ENCODE results near the gene CELF5. TPM values are rescaled to one million over a fixed set of nuclear protein-coding genes. Genes with fewer than 3 reads are reported as not detected.

The CELF5 gene
- total and polyA plus RNA-seq, 9 of the 15 experiments (the other 6 are each of a cell fraction or from before 2014, with no cell fraction given) = 0.01 to 0.56 (median 0.22) TPM

DNA sequence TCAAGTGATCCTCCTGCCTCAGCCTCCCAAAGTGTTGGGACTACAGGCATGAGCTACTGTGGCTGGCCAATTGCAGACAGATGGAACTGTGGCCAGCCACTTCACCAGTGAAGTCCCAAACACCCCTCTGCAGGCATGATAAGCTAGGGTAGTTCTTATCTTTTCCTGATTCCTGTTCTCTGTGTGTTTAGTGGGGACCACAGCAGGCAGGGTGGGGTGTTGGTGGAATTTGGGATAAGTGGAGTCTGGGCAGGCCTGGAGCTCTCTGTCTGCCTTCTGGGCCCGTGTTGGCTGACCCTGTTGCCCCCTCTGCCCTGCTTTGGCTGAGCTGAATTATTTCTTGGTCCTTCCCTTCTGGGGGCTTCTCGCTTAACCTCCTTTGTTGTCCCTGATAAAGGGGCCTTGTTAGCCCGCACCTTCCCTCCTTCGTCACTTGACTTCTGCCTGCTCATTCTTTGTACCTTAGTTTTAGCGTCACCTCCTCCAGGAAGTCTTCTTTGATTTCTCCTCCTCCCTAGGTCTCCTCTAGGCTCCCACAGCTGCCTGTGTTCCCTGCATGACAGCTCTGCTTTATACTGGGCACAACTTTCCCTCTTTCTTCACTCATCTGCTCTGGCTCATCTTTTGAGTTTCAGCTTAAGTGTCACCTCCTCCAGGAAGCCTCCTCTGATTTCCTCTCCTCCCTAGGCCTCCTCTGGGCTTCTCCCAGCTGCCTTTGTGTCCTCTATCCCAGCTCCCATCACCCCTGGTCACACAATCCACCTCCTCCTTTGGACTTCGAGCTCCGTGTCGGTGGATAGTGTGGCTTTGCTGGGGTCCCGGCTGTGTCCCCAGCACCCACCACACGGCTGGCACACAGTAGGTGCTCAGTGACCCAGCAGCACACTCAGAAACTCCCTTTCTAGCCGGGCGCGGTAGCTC lies 40.5 kb upstream of the CELF5 start (continued):
- TF ChIP-seq, protein P1, sequence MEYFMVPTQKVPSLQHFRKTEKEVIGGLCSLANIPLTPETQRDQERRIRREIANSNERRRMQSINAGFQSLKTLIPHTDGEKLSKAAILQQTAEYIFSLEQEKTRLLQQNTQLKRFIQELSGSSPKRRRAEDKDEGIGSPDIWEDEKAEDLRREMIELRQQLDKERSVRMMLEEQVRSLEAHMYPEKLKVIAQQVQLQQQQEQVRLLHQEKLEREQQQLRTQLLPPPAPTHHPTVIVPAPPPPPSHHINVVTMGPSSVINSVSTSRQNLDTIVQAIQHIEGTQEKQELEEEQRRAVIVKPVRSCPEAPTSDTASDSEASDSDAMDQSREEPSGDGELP (CRISPR knock-in tag; IDR thresholded peaks at IDR 0.05; ENCODE audit: borderline replicate concordance) = no peak; the same call in 1 of the 2 replicates
- TF ChIP-seq HNRNPL (IDR thresholded peaks at IDR 0.05; ENCODE audit: low read depth, low read length) (no peak), ZNF431 (CRISPR knock-in tag; IDR thresholded peaks at IDR 0.05) (no peak), SP1 (CRISPR knock-in tag; IDR thresholded peaks at IDR 0.05) (no peak; the same call in none of the 2 replicates), FOS (IDR thresholded peaks at IDR 0.05; ENCODE audit: extremely low read depth, insufficient read length) (no peak), NCOR1 (IDR thresholded peaks at IDR 0.05) (peak; percentile 79), ZNF146 (CRISPR knock-in tag; IDR thresholded peaks at IDR 0.05; ENCODE audit: unreplicated experiment) (no peak), LARP7 (IDR thresholded peaks at IDR 0.05) (0 out of 2 replicates have a peak, but pooled peaks have one; percentile 70), TBP (optimal IDR thresholded peaks at IDR 0.05; ENCODE audit: low read depth, low read length) (no peak), TRIM28 (IDR thresholded peaks at IDR 0.05) (no peak), SMARCA4 (IDR thresholded peaks at IDR 0.05) (peak; percentile 70), RUNX1 (IDR thresholded peaks at IDR 0.05; ENCODE audit: low read depth) (no peak), EZH2 (IDR thresholded peaks at IDR 0.05; ENCODE audit: borderline replicate concordance, low read depth, low read length) (no peak)
- TF ChIP-seq, protein P2, sequence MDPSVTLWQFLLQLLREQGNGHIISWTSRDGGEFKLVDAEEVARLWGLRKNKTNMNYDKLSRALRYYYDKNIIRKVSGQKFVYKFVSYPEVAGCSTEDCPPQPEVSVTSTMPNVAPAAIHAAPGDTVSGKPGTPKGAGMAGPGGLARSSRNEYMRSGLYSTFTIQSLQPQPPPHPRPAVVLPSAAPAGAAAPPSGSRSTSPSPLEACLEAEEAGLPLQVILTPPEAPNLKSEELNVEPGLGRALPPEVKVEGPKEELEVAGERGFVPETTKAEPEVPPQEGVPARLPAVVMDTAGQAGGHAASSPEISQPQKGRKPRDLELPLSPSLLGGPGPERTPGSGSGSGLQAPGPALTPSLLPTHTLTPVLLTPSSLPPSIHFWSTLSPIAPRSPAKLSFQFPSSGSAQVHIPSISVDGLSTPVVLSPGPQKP (CRISPR knock-in tag; IDR thresholded peaks at IDR 0.05) = no peak
- TF ChIP-seq, protein P3, sequence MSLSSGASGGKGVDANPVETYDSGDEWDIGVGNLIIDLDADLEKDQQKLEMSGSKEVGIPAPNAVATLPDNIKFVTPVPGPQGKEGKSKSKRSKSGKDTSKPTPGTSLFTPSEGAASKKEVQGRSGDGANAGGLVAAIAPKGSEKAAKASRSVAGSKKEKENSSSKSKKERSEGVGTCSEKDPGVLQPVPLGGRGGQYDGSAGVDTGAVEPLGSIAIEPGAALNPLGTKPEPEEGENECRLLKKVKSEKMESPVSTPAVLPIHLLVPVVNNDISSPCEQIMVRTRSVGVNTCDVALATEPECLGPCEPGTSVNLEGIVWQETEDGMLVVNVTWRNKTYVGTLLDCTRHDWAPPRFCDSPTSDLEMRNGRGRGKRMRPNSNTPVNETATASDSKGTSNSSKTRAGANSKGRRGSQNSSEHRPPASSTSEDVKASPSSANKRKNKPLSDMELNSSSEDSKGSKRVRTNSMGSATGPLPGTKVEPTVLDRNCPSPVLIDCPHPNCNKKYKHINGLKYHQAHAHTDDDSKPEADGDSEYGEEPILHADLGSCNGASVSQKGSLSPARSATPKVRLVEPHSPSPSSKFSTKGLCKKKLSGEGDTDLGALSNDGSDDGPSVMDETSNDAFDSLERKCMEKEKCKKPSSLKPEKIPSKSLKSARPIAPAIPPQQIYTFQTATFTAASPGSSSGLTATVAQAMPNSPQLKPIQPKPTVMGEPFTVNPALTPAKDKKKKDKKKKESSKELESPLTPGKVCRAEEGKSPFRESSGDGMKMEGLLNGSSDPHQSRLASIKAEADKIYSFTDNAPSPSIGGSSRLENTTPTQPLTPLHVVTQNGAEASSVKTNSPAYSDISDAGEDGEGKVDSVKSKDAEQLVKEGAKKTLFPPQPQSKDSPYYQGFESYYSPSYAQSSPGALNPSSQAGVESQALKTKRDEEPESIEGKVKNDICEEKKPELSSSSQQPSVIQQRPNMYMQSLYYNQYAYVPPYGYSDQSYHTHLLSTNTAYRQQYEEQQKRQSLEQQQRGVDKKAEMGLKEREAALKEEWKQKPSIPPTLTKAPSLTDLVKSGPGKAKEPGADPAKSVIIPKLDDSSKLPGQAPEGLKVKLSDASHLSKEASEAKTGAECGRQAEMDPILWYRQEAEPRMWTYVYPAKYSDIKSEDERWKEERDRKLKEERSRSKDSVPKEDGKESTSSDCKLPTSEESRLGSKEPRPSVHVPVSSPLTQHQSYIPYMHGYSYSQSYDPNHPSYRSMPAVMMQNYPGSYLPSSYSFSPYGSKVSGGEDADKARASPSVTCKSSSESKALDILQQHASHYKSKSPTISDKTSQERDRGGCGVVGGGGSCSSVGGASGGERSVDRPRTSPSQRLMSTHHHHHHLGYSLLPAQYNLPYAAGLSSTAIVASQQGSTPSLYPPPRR (CRISPR knock-in tag; IDR thresholded peaks at IDR 0.05; ENCODE audit: borderline replicate concordance) = no peak
- TF ChIP-seq, protein P4, sequence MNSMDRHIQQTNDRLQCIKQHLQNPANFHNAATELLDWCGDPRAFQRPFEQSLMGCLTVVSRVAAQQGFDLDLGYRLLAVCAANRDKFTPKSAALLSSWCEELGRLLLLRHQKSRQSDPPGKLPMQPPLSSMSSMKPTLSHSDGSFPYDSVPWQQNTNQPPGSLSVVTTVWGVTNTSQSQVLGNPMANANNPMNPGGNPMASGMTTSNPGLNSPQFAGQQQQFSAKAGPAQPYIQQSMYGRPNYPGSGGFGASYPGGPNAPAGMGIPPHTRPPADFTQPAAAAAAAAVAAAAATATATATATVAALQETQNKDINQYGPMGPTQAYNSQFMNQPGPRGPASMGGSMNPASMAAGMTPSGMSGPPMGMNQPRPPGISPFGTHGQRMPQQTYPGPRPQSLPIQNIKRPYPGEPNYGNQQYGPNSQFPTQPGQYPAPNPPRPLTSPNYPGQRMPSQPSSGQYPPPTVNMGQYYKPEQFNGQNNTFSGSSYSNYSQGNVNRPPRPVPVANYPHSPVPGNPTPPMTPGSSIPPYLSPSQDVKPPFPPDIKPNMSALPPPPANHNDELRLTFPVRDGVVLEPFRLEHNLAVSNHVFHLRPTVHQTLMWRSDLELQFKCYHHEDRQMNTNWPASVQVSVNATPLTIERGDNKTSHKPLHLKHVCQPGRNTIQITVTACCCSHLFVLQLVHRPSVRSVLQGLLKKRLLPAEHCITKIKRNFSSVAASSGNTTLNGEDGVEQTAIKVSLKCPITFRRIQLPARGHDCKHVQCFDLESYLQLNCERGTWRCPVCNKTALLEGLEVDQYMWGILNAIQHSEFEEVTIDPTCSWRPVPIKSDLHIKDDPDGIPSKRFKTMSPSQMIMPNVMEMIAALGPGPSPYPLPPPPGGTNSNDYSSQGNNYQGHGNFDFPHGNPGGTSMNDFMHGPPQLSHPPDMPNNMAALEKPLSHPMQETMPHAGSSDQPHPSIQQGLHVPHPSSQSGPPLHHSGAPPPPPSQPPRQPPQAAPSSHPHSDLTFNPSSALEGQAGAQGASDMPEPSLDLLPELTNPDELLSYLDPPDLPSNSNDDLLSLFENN (IDR thresholded peaks at IDR 0.05; ENCODE audit: low read depth in 2 of 2, low read length in 2 of 2) = peak in 1 of 2 experiments; percentile 47; a peak in 1 of 4 replicates

All from K562 (cell line).